ENCODE data around the gene TMEM14B.
"Not testable (repeated sequence)": the region's sequence is repeated elsewhere in the genome, so short reads cannot be mapped to it uniquely, and the experiment has no call there.

TMEM14B gene

GRCh38 chr6:10730254-10730653 is 17.4 kb upstream of the TMEM14B start:
- POLR2A ChIA-PET (ENCODE audit: low non-redundant PET) = no interaction called here

DNA sequence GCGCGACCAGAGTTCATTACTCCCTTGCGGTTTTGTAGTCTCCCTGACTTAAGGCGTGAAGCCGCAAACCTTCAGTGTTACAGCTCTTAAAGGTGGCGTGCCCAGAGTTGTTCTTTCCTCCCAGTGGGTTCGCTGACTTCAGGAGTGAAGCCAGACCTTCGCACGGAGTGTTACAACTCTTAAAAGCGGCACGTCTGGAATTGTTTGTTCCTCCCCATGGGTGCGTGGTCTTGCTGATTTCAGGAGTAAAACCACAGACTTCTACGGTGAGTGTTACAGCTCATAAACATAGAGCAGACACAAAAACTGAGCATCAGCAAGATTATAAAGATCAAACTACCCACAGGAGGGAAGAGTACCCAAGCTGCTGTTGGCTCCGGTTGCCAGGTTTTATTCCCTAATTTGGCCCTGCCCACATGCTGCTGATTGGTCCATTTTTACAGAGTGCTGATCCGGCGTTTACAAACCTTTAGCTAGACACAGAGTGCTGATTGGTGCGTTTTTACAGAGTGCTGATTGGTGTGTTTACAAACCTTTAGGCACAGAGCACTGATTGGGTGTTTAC is 14.4 kb upstream of the TMEM14B start:
- ChIA-PET CTCF (no interaction called here), POLR2A (ENCODE audit: low non-redundant PET) (no interaction called here)
- H3K27ac ChIP-seq = peak overlapping the region; percentile 28
- no peak for TF ChIP-seq CTCF (conservative IDR thresholded peaks at IDR 0.05; ENCODE audit: low read depth)
- no peak for DNase-seq (ENCODE audit: low spot score)

More at GRCh38 chr6:10730254-10730653, 17.4 kb upstream of the TMEM14B start:
- DNase-seq (ENCODE audit: low spot score) = no peak
- no peak overlapping the region for H3K27ac ChIP-seq
- TF ChIP-seq CTCF (conservative IDR thresholded peaks at IDR 0.05; ENCODE audit: low read depth) = no peak
- CTCF ChIA-PET = no interaction called here

- POLR2A ChIA-PET (ENCODE audit: low non-redundant PET) = no interaction called here
- CTCF ChIA-PET = no interaction called here
- peak overlapping the region; percentile 87 for H3K27ac ChIP-seq
- no peak for DNase-seq (ENCODE audit: low spot score)
- TF ChIP-seq CTCF (conservative IDR thresholded peaks at IDR 0.05; ENCODE audit: low read depth) = no peak
Measured at GRCh38 chr6:10733863-10734262, 13.7 kb upstream of the TMEM14B start.

DNA sequence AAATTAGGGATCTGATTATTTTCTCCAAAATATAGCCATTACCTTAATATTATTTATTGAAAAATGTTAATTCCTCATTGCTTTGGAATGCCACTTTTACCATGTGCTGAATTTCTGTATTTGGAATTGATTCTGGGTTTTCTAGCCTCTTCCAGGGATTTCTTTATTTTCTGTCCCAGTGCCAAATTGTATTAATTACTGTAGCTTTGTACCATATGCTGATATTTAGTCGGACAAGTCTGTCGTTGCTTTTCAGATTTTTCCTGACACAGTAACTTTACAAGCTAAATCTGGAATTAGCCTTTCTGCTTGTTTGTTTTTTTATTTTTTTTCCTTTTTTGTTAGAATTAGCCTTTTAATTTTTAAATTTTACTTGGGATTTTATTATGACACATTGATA is 10.9 kb upstream of the TMEM14B start:
- CTCF ChIA-PET = no interaction called here
- POLR2A ChIA-PET (ENCODE audit: low non-redundant PET) = interaction anchor here (0.7 kb wide), 1 partner anchor 9 kb away, joined by 3 read pairs; no protein-coding TSS in a partner anchor
- no peak overlapping the region for H3K27ac ChIP-seq
- no peak for DNase-seq (ENCODE audit: low spot score)
- TF ChIP-seq CTCF (conservative IDR thresholded peaks at IDR 0.05; ENCODE audit: low read depth) = no peak

- ChIA-PET CTCF (interaction anchor here (0.6 to 0.7 kb wide), 2 partner anchors 20 to 1758 kb away, joined by 3 to 6 read pairs; no protein-coding TSS in a partner anchor), POLR2A (ENCODE audit: low non-redundant PET) (interaction anchor here (0.5 kb wide), 1 partner anchor 16 kb away, joined by 7 read pairs; no protein-coding TSS in a partner anchor)
- DNase-seq (ENCODE audit: low spot score) = no peak
- no peak for TF ChIP-seq CTCF (conservative IDR thresholded peaks at IDR 0.05; ENCODE audit: low read depth)
- no peak overlapping the region for H3K27ac ChIP-seq
Measured at GRCh38 chr6:10740061-10740460, 7.5 kb upstream of the TMEM14B start.

- H3K27ac ChIP-seq; DNase-seq (ENCODE audit: low spot score); CTCF ChIA-PET: not testable (repeated sequence)
- POLR2A ChIA-PET (ENCODE audit: low non-redundant PET) = interaction anchor here (0.7 kb wide), 1 partner anchor 21 kb away, joined by 5 read pairs; no protein-coding TSS in a partner anchor
Measured at GRCh38 chr6:10741643-10742042, 6.0 kb upstream of the TMEM14B start.

DNA sequence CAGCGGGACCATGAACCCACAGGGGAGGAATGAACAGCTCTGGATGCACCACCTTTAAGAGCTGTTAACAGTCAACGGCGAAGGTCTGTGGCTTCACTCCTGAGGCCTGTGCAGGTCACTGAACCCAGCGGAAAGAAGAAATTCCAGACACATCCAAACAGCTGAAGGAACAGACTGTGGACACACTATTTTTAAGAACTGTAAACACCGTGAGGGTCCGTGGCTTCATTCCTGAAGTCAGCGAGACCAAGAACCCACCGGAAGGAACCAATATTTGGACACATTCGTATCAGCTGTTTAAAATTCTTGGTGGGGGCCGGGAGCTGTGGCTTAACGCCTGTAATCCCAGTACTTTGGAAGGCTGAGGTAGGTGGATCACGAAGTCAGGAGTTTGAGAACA is 5.4 kb upstream of the TMEM14B start:
- no peak for TF ChIP-seq CTCF (conservative IDR thresholded peaks at IDR 0.05; ENCODE audit: low read depth)
- CTCF ChIA-PET = no interaction called here
- POLR2A ChIA-PET (ENCODE audit: low non-redundant PET) = no interaction called here
- no peak overlapping the region for H3K27ac ChIP-seq
- DNase-seq (ENCODE audit: low spot score) = no peak
